ENCODE data around the gene SERPINA9.

GRCh38 chr14:94451091-94451771 lies 24.8 kb downstream of the SERPINA9 start:
- TF ChIP-seq CTCF (optimal IDR thresholded peaks at IDR 0.05 in 1 of 3, IDR thresholded peaks at IDR 0.05 in 1 of 3, conservative IDR thresholded peaks at IDR 0.05 in 1 of 3; ENCODE audit: extremely low read depth in 1 of 3, insufficient read depth in 2 of 3, low read length in 3 of 3): no peak
- no peak for TF ChIP-seq EZH2 (IDR thresholded peaks at IDR 0.05; ENCODE audit: low read length)
